ENCODE measurements around the gene CNTN4. TPM values are rescaled to one million over a fixed set of nuclear protein-coding genes. Genes with fewer than 3 reads are reported as not detected.

The CNTN4 gene
- total and polyA plus RNA-seq, 2 experiments from 2014 or later: 0.91 to 4.0 TPM

DNA sequence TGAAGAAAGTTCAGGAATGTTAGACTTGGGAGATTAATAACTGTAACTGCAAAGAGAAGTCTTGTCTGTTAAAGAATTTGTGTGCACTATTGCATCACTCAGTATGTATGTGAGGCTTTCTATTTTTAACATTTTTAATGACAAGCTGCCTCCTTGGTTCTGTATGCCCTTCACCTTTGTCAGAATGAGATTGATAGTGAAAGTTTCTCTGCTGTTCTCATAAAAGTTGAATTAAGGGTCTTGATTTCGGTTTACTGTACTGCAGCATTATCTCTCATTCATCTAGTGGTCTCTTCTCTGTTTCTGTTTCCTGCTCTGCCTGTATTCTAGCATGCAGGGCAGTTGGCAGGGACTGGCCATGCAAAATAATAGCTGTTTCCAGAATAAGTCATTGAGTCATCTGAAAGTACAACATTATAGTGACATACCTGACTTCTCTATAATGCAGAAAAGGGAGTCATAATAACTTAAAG is 556.6 kb downstream of the CNTN4 start:
- TF ChIP-seq EZH2 (IDR thresholded peaks at IDR 0.05; ENCODE audit: low read depth, unreplicated experiment) (no peak), STAT1 (IDR thresholded peaks at IDR 0.05; ENCODE audit: unreplicated experiment) (no peak), NANOG (IDR thresholded peaks at IDR 0.05; ENCODE audit: borderline replicate concordance) (no peak), ETS1 (IDR thresholded peaks at IDR 0.05) (no peak), POLR2AphosphoS5 (IDR thresholded peaks at IDR 0.05; ENCODE audit: low read depth) (no peak), CREB1 (CRISPR knock-in tag; IDR thresholded peaks at IDR 0.05; ENCODE audit: low read depth) (no peak)
- TF ChIP-seq, protein P1, sequence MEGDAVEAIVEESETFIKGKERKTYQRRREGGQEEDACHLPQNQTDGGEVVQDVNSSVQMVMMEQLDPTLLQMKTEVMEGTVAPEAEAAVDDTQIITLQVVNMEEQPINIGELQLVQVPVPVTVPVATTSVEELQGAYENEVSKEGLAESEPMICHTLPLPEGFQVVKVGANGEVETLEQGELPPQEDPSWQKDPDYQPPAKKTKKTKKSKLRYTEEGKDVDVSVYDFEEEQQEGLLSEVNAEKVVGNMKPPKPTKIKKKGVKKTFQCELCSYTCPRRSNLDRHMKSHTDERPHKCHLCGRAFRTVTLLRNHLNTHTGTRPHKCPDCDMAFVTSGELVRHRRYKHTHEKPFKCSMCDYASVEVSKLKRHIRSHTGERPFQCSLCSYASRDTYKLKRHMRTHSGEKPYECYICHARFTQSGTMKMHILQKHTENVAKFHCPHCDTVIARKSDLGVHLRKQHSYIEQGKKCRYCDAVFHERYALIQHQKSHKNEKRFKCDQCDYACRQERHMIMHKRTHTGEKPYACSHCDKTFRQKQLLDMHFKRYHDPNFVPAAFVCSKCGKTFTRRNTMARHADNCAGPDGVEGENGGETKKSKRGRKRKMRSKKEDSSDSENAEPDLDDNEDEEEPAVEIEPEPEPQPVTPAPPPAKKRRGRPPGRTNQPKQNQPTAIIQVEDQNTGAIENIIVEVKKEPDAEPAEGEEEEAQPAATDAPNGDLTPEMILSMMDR (conservative IDR thresholded peaks at IDR 0.05; ENCODE audit: low read depth in 2 of 2): no peak
- Histone ChIP-seq H3K4me1 (ENCODE audit: insufficient read depth) (peaks cover 17% of the 10 kb centered on the region), H4K20me1 (replicated peaks; ENCODE audit: insufficient read depth) (no peaks in the 10 kb centered on the region), H3K27ac (ENCODE audit: low read depth) (no peak overlapping the region), H3K9me2 (ENCODE audit: insufficient read depth) (no peaks in the 10 kb centered on the region), H3K36me3 (ENCODE audit: insufficient read depth) (no peaks in the 10 kb centered on the region), H3F3A (replicated peaks; ENCODE audit: low read depth) (no peaks in the 10 kb centered on the region), H3K79me2 (replicated peaks; ENCODE audit: insufficient read depth) (no peaks in the 10 kb centered on the region), H3K27me3 (ENCODE audit: insufficient read depth) (no peaks in the 10 kb centered on the region), H2AFZ (no peak overlapping the region), H3K4me2 (no peak overlapping the region), H3K4me3 (no peak overlapping the region)
- peaks cover 34% of the 10 kb centered on the region for H3K36me3 Mint-ChIP-seq (ENCODE audit: low read depth)
- peaks cover 97% of the 10 kb centered on the region for H3K9me3 Mint-ChIP-seq
- no peak for ATAC-seq
- no peak for DNase-seq (ENCODE audit: low spot score)
- H3K4me1 Mint-ChIP-seq: no peaks in the 10 kb centered on the region
- H3K27ac Mint-ChIP-seq: no peak overlapping the region
- peaks cover 2% of the 10 kb centered on the region for H3K27me3 Mint-ChIP-seq (ENCODE audit: insufficient read depth, low read depth, poor library complexity)
- no peak overlapping the region for H3K4me3 Mint-ChIP-seq

GRCh38 chr3:2656806-2657777 is 558.4 kb downstream of the CNTN4 start:
- Mint-ChIP-seq H3K4me3 (no peak overlapping the region), H3K27me3 (ENCODE audit: insufficient read depth, low read depth, poor library complexity) (peaks cover 3% of the 10 kb centered on the region), H3K27ac (no peak overlapping the region), H3K4me1 (no peaks in the 10 kb centered on the region), H3K36me3 (ENCODE audit: low read depth) (peaks cover 34% of the 10 kb centered on the region), H3K9me3 (peaks cover 98% of the 10 kb centered on the region)
- H3K27me3 ChIP-seq (ENCODE audit: insufficient read depth): no peaks in the 10 kb centered on the region
- no peaks in the 10 kb centered on the region for H3K9me2 ChIP-seq (ENCODE audit: insufficient read depth)
- no peak overlapping the region; the same call in 1 of the 2 replicates for H3K4me2 ChIP-seq
- peaks cover 17% of the 10 kb centered on the region for H3K4me1 ChIP-seq (ENCODE audit: insufficient read depth)
- H3K36me3 ChIP-seq (ENCODE audit: insufficient read depth): no peaks in the 10 kb centered on the region
- no peaks in the 10 kb centered on the region for H4K20me1 ChIP-seq (replicated peaks; ENCODE audit: insufficient read depth)
- H3K79me2 ChIP-seq (replicated peaks; ENCODE audit: insufficient read depth): no peaks in the 10 kb centered on the region
- ATAC-seq (no peak), DNase-seq (ENCODE audit: low spot score) (no peak)
- no peak overlapping the region for H2AFZ ChIP-seq
- no peaks in the 10 kb centered on the region for H3F3A ChIP-seq (replicated peaks; ENCODE audit: low read depth)
- H3K27ac ChIP-seq (ENCODE audit: low read depth): no peak overlapping the region
- no peak overlapping the region for H3K4me3 ChIP-seq
- TF ChIP-seq STAT1 (IDR thresholded peaks at IDR 0.05; ENCODE audit: unreplicated experiment) (no peak), ZNF114 (CRISPR knock-in tag; IDR thresholded peaks at IDR 0.05) (no peak), ZNF331 (CRISPR knock-in tag; IDR thresholded peaks at IDR 0.05; ENCODE audit: low read depth) (no peak), NANOG (IDR thresholded peaks at IDR 0.05; ENCODE audit: borderline replicate concordance) (no peak), EZH2phosphoT487 (IDR thresholded peaks at IDR 0.05; ENCODE audit: unreplicated experiment) (no peak)
- TF ChIP-seq, protein P2, sequence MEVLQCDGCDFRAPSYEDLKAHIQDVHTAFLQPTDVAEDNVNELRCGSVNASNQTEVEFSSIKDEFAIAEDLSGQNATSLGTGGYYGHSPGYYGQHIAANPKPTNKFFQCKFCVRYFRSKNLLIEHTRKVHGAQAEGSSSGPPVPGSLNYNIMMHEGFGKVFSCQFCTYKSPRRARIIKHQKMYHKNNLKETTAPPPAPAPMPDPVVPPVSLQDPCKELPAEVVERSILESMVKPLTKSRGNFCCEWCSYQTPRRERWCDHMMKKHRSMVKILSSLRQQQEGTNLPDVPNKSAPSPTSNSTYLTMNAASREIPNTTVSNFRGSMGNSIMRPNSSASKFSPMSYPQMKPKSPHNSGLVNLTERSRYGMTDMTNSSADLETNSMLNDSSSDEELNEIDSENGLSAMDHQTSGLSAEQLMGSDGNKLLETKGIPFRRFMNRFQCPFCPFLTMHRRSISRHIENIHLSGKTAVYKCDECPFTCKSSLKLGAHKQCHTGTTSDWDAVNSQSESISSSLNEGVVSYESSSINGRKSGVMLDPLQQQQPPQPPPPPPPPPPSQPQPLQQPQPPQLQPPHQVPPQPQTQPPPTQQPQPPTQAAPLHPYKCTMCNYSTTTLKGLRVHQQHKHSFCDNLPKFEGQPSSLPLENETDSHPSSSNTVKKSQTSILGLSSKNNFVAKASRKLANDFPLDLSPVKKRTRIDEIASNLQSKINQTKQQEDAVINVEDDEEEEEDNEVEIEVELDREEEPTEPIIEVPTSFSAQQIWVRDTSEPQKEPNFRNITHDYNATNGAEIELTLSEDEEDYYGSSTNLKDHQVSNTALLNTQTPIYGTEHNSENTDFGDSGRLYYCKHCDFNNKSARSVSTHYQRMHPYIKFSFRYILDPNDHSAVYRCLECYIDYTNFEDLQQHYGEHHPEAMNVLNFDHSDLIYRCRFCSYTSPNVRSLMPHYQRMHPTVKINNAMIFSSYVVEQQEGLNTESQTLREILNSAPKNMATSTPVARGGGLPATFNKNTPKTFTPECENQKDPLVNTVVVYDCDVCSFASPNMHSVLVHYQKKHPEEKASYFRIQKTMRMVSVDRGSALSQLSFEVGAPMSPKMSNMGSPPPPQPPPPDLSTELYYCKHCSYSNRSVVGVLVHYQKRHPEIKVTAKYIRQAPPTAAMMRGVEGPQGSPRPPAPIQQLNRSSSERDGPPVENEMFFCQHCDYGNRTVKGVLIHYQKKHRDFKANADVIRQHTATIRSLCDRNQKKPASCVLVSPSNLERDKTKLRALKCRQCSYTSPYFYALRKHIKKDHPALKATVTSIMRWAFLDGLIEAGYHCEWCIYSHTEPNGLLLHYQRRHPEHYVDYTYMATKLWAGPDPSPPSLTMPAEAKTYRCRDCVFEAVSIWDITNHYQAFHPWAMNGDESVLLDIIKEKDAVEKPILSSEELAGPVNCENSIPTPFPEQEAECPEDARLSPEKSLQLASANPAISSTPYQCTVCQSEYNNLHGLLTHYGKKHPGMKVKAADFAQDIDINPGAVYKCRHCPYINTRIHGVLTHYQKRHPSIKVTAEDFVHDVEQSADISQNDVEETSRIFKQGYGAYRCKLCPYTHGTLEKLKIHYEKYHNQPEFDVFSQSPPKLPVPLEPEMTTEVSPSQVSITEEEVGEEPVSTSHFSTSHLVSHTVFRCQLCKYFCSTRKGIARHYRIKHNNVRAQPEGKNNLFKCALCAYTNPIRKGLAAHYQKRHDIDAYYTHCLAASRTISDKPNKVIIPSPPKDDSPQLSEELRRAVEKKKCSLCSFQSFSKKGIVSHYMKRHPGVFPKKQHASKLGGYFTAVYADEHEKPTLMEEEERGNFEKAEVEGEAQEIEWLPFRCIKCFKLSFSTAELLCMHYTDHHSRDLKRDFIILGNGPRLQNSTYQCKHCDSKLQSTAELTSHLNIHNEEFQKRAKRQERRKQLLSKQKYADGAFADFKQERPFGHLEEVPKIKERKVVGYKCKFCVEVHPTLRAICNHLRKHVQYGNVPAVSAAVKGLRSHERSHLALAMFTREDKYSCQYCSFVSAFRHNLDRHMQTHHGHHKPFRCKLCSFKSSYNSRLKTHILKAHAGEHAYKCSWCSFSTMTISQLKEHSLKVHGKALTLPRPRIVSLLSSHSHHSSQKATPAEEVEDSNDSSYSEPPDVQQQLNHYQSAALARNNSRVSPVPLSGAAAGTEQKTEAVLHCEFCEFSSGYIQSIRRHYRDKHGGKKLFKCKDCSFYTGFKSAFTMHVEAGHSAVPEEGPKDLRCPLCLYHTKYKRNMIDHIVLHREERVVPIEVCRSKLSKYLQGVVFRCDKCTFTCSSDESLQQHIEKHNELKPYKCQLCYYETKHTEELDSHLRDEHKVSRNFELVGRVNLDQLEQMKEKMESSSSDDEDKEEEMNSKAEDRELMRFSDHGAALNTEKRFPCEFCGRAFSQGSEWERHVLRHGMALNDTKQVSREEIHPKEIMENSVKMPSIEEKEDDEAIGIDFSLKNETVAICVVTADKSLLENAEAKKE (CRISPR knock-in tag; IDR thresholded peaks at IDR 0.05): no peak

All from GM23338 (cell line).